Skeletal muscle satellite cell (primary cell): ENCODE results near the gene PTGDR.

Experiments used
- H3K27me3 ChIP-seq: 2 replicates; pipeline ENCODE4 v1.7.0; 2013; ENCODE audit warnings: low read length; ENCODE audit not compliant: control insufficient read depth, insufficient read depth
- H3K36me3 ChIP-seq: 2 replicates; pipeline ENCODE4 v1.7.0; 2013; ENCODE audit warnings: mild to moderate bottlenecking, control low read depth, low read length; ENCODE audit not compliant: insufficient read depth
- H3K4me1 ChIP-seq: 2 replicates; pipeline ENCODE4 v1.7.0; 2013; ENCODE audit warnings: low read length; ENCODE audit not compliant: control insufficient read depth, insufficient read depth
- H3K4me2 ChIP-seq: 2 replicates; pipeline ENCODE4 v1.7.0; 2013; ENCODE audit warnings: mild to moderate bottlenecking, low read length
- H3K4me3 ChIP-seq: 2 replicates; pipeline ENCODE4 v1.7.0; 2013; ENCODE audit warnings: low read length
- H3K9ac ChIP-seq: 2 replicates; pipeline ENCODE4 v1.7.0; 2013; ENCODE audit warnings: mild to moderate bottlenecking, low read depth, low read length, moderate library complexity
- H3K9me3 ChIP-seq: replicated peaks from 2 replicates; pipeline ENCODE4 v1.7.0; 2013; ENCODE audit warnings: mild to moderate bottlenecking, control low read depth, low read length

PTGDR gene

GRCh38 chr14:52266179-52266578 is 1.3 kb upstream of the PTGDR start:
- Histone ChIP-seq H3K36me3 (no peaks in the 10 kb centered on the region), H3K4me3 (no peak overlapping the region), H3K27me3 (peaks cover 25% of the 10 kb centered on the region), H3K4me1 (peaks cover 36% of the 10 kb centered on the region), H3K4me2 (no peak overlapping the region), H3K9me3 (no peaks in the 10 kb centered on the region), H3K9ac (no peak overlapping the region)

DNA sequence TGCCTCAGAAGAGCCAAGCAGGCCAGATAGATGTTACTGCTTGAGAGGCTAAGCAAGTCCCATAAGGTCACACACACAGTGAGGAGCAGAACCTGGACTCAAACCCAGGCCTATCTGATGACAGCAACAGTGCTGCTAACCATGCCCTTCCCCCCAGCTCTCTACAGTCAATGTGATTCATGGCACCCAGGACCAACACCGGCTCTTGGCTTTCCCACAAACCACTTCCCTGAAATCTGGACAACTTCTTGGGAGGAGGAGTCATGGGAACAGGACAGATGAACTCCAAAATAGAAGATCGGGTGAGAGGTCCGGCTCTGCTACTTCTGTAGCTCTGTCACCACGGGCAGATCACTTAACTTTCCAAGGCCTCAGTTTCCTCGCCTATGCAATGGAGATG is 716 bp upstream of the PTGDR start:
- peaks cover 25% of the 10 kb centered on the region for H3K27me3 ChIP-seq
- no peaks in the 10 kb centered on the region for H3K9me3 ChIP-seq
- H3K4me3 ChIP-seq, result no peak overlapping the region

GRCh38 chr14:52268279-52269061 is 972 bp downstream of the PTGDR start:
- no peak overlapping the region for H3K9ac ChIP-seq
- H3K27me3 ChIP-seq, result peaks cover 25% of the 10 kb centered on the region
- H3K9me3 ChIP-seq, result no peaks in the 10 kb centered on the region

More for the DNA sequence above, 716 bp upstream of the PTGDR start:
- no peaks in the 10 kb centered on the region for H3K36me3 ChIP-seq
- H3K4me2 ChIP-seq, result peak overlapping the region; percentile 89
- H3K9ac ChIP-seq, result no peak overlapping the region
- H3K4me1 ChIP-seq, result peaks cover 36% of the 10 kb centered on the region

DNA sequence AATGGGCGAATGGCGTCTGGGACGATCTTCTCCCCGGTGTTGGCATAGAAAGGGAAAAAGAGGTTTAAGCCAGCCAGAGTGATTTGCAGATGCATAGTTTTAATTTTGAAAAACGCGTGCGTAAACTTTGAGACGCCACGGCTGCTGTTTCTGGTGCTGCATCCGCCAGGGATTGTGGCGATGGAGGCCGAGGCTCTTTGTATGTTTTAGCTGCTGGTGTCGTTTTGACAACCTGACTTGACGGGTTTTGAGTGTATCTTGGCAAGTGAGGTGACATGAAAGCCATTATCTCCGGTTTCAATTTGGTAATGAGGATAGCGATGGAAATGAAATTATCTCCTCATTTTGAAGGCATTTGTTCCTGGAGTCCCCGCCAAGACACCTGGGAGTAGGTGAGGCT is 1.6 kb downstream of the PTGDR start:
- Histone ChIP-seq H3K27me3 (peaks cover 30% of the 10 kb centered on the region), H3K4me2 (peak overlapping the region; percentile 89), H3K4me1 (peaks cover 36% of the 10 kb centered on the region), H3K36me3 (no peaks in the 10 kb centered on the region), H3K9me3 (no peaks in the 10 kb centered on the region), H3K9ac (no peak overlapping the region), H3K4me3 (peak overlapping the region; percentile 66)

More at GRCh38 chr14:52268279-52269061, 972 bp downstream of the PTGDR start:
- peaks cover 36% of the 10 kb centered on the region for H3K4me1 ChIP-seq
- peak overlapping the region; percentile 66 for H3K4me3 ChIP-seq
- no peaks in the 10 kb centered on the region for H3K36me3 ChIP-seq
- H3K4me2 ChIP-seq, result peak overlapping the region; percentile 89

DNA sequence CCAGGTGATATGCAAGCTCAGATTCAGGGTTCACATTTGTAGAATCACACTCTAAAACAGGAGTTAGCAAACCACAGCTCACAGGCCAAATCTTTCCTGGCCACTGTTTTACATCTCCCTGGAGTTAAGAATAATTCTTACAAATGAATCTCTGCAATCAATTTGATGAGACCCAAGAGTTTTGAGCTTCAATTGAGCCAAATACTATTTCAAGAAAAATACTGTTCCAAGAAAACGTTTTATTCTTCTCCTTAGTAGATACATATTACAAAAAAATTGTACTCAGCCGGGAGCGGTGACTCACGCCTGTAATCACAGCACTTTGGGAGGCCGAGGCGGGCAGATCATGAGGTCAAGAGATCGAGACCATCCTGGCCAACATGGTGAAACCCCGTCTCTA is 2.5 kb downstream of the PTGDR start:
- H3K27me3 ChIP-seq, result peaks cover 30% of the 10 kb centered on the region
- no peak overlapping the region for H3K4me3 ChIP-seq
- H3K4me2 ChIP-seq, result no peak overlapping the region
- no peaks in the 10 kb centered on the region for H3K9me3 ChIP-seq
- peaks cover 36% of the 10 kb centered on the region for H3K4me1 ChIP-seq
- H3K9ac ChIP-seq, result no peak overlapping the region
- no peaks in the 10 kb centered on the region for H3K36me3 ChIP-seq

DNA sequence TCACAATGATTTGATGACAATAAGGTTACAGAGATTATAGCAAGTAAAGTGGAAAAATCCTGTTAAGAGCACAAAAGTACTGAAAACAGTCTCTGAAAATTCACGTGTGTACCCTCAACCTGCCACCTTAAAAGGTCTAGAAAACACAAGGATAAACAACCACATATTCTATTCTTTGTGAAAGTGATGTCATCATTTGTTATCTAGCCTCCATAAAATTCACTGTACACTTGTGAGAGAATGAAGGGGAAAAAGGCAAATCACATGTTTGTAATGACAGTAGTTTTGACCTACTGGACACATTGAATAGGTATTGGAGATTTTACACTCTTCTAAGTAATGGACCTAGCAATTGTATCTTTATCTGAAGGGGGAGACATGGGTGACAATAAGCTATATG is 4.0 kb downstream of the PTGDR start:
- Histone ChIP-seq H3K9ac (no peak overlapping the region), H3K27me3 (peaks cover 30% of the 10 kb centered on the region), H3K4me3 (no peak overlapping the region), H3K9me3 (no peaks in the 10 kb centered on the region), H3K4me2 (no peak overlapping the region), H3K4me1 (peaks cover 26% of the 10 kb centered on the region), H3K36me3 (no peaks in the 10 kb centered on the region)

DNA sequence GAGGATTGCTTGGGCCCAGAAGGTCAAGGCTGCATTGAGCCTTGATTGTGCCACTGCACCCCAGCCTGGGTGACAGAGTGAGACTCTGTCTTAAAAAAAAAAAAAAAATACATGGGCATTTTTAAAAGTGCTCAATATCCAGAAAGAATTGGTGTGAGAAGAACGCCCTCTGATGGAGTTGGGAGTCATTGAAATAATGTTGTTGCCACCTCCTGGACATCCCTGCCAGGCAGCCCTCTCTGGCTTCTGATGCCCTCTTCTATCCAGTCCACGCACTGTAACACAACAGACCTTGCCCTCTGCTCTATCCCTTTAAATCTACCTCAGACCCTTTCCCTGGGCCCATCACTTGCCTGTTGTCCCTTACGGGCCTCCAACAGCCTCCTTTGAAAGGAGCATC is 4.9 kb downstream of the PTGDR start:
- H3K9me3 ChIP-seq, result no peaks in the 10 kb centered on the region
- peaks cover 18% of the 10 kb centered on the region for H3K4me1 ChIP-seq
- no peaks in the 10 kb centered on the region for H3K36me3 ChIP-seq
- no peak overlapping the region for H3K9ac ChIP-seq
- no peak overlapping the region for H3K4me3 ChIP-seq
- peaks cover 27% of the 10 kb centered on the region for H3K27me3 ChIP-seq
- H3K4me2 ChIP-seq, result no peak overlapping the region

DNA sequence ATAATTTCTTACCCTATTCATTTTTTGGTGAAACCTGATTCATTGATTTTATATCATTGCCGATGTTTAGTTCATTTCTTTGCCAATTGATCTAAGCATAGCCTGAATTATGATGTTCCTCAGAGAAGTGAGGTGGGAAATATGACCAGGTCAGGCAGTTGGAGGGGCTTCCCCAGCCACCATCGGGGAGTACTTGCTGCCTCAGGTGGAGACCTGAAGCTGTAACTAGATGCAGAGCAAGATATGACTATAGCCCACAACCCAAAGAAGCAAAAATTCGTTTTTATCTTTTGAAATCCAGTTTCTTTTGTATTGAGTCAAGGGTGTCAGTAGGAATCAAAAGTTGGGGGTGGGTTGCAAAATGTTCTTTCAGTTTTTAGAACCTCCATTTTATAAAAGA is 7.9 kb downstream of the PTGDR start:
- Histone ChIP-seq H3K4me2 (no peak overlapping the region), H3K9ac (no peak overlapping the region), H3K9me3 (no peaks in the 10 kb centered on the region), H3K4me3 (no peak overlapping the region), H3K36me3 (no peaks in the 10 kb centered on the region), H3K4me1 (peaks cover 5% of the 10 kb centered on the region), H3K27me3 (peaks cover 6% of the 10 kb centered on the region)

GRCh38 chr14:52277552-52277951 is 10.1 kb downstream of the PTGDR start:
- Histone ChIP-seq H3K4me1 (peaks cover 5% of the 10 kb centered on the region), H3K36me3 (no peaks in the 10 kb centered on the region), H3K9me3 (no peaks in the 10 kb centered on the region), H3K4me3 (no peak overlapping the region), H3K9ac (no peak overlapping the region), H3K27me3 (peaks cover 10% of the 10 kb centered on the region), H3K4me2 (no peak overlapping the region)

- Histone ChIP-seq H3K4me2 (peak overlapping the region; percentile 63), H3K9me3 (no peaks in the 10 kb centered on the region), H3K27me3 (peaks cover 4% of the 10 kb centered on the region), H3K9ac (no peak overlapping the region), H3K4me3 (no peak overlapping the region), H3K4me1 (peaks cover 5% of the 10 kb centered on the region), H3K36me3 (no peaks in the 10 kb centered on the region)
Measured at GRCh38 chr14:52279408-52279807, 11.9 kb downstream of the PTGDR start.

GRCh38 chr14:52283099-52283498 is 15.6 kb downstream of the PTGDR start:
- peaks cover 5% of the 10 kb centered on the region for H3K4me1 ChIP-seq
- H3K27me3 ChIP-seq, result peaks cover 4% of the 10 kb centered on the region
- H3K9me3 ChIP-seq, result no peaks in the 10 kb centered on the region
- H3K4me2 ChIP-seq, result no peak overlapping the region
- no peaks in the 10 kb centered on the region for H3K36me3 ChIP-seq
- no peak overlapping the region for H3K4me3 ChIP-seq
- no peak overlapping the region for H3K9ac ChIP-seq
